NCI-H82 (cell line): ENCODE data around the gene RBMS3.
"Not testable (repeated sequence)": the region's sequence is repeated elsewhere in the genome, so short reads cannot be mapped to it uniquely, and the experiment has no call there.

ENCODE experiments used
- DNase-seq: peaks from one replicate; lab custom pipeline; 2025; lab: John Stamatoyannopoulos, UW

Gene RBMS3

DNA sequence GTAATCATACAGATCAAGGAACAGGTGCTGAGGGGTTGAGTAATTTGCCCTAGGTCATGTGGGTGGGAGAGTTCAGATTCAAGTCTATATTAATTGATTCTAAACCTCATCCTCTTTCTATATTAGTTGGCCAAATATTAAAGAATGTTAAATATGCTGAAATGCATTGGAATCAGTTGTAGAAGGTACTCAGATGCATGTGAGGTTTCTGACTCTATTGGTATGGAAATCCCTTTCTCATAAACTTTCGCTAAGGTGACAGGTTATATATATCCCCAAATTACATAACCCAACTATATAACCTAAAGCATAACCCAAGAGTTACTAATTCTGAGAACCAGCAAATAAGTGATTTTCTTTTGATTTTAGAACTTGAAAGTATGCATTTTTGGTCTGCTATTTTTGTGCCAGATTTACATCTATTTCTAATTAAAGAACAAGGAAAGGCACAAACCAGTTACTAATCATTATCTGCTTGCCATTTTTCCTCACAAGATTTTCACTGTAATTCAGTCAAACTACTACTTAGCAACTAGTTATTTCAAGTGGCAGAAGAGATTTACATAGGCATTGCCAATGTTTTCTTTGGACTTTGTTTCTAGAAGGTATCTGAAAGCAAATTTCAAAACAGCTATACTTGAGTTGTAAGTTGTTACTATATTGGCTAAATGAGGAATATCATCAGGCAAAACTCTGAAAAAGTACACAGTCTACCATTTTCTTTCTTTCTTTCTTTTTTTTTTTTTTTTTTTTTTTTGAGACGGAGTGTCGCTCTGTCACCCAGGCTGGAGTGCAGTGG, 201.3 kb downstream of the RBMS3 start:
- DNase-seq: no peak

DNA sequence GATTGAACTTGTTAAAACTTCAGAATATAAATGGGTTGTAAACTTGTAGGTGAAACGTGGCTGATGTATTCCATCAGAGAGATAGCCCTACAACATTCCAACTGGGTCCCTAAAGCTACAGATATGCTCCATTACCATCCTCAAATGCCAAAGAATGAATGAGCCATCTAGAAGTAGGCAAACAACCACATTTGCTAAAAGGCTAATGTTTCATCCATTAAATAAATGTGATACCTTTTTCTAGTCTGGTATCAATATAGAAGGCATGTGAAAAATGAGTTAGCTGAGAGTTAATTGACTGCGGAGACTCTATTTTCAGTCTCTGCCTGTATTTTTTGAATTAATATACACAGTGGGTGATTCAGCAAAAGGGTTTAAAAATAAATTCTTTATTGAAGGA, 203.8 kb downstream of the RBMS3 start:
- DNase-seq: no peak

DNA sequence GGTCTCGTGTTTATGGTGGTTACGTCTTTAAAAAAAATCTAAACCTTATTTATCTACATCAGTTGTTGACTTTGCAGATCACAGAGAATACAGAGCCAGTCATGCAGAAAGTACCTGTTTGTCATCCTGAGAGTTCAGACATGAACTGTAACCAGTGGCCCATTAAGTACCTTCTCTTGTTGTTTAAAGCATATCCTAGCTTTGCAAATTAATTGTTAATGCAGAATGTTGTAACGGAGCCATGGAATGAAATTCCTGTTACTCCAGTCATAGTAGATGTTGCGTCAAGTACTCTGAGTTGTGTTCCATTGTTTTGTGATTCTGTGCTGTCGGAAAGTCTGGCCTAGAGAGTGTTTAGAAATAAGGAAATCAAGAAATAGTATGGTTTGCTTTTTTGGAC, 205.2 kb downstream of the RBMS3 start:
- DNase-seq: no peak

DNA sequence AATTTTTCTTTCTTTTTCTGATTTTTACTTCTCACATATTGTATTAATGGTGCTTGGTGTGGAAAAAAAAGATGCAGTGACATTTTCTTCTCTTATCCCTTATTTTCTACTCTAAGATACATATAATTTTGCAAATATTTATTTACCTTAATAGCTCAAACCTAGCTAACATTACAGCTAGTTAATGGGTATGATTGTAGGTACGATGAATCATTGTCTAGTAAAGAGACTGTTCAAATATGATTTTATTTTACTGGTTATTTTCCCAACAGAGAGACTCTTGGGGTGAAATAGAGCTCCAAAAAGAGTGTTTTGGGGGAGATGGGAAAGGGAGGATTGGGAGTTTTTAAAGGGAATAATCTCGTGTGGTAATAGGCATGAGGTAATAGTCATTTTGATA, 206.0 kb downstream of the RBMS3 start:
- DNase-seq: no peak

DNA sequence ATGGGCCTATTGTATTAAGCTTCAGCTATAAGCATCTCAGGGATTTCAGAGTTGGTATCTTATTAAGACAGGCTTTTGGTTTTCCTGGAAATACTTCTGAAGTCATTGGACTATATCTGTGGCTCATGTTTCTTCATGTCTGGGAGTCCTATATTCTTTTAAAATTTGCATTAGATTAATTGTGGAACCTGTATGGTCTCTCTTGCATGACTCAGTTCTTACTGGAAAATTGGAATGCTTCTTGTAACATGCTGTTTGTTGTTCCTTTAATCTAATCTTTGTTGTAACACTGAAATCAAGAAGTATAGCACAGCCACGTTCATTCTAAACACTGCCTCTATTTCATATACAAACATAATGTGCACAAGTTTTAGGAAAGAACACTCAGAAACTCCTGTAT, 208.1 kb downstream of the RBMS3 start:
- DNase-seq: no peak

DNA sequence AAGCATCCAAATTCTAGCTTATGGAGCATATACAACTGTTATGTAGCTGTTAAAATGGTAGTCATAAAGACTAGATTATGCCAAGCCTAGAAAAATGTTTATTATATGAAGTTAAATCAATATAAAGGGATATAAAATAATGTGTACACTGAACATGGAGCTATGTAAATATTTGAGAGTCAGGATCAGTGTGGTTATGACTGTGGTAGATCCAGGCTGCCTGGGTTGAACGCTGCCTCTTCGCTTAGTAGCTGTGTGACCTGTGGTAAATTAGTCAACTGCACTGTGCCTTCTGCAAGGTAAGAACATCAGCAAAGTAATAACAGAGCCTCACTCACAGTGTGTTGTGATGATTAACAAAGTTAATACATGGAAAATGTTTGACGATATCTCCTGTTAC, 212.2 kb downstream of the RBMS3 start:
- DNase-seq: no peak

DNA sequence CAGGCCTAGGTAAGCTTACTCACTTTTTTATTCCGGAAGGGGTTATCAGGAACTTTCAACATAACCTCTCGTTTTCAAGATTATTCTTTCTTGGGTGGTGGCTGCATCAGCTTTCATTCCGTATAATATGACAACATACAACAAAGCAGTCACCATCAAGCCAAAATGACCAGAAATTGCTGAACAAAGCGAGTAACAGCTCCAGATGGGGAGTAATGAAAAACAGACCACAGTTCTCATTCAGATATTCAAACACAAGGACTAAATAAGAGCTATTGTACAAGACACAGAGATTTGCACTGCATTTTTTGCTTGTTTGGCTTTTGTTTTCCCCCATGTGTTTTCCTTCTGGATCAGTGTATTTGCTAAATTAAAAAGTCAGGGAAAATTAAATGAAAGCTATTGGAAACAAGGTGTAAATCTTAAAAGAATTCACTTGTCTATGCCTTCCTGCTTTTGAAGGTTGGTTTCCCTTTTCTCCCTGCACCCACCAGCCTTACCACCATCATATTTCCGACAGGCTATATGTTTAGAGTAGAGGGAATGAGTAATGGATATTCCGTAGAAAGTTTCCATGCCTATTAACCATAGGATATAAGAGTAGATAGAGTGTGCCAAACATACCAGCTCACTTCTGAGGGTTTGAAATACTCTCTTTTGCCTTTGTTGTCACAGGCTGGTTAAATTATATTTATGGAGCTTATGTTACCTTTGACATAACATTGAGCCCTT, 213.6 kb downstream of the RBMS3 start:
- DNase-seq: no peak

DNA sequence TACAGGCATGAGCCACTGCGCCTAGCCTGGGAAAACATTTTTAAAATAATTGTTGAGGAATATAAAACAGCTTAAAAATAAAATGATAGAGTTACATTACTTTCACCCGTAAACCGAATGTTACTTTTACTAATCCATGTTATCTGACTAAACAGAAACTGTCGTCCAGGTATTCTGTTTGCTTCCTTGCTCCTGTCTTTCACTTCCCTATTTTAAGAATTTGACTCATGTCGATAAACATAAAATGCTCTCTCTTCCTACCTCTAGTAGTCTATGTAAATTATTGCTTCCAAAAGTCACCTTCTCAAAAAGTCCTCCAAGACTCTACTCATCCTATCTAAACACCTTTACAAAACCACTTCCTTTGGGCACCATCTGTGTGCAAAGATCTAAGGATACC, 216.4 kb downstream of the RBMS3 start:
- DNase-seq: no peak

- no peak for DNase-seq
These were observed 221.9 kb downstream of the RBMS3 start for GRCh38 chr3:29502771-29503170.

- DNase-seq: no peak
These were observed 222.4 kb downstream of the RBMS3 start for GRCh38 chr3:29503314-29503713.

DNA sequence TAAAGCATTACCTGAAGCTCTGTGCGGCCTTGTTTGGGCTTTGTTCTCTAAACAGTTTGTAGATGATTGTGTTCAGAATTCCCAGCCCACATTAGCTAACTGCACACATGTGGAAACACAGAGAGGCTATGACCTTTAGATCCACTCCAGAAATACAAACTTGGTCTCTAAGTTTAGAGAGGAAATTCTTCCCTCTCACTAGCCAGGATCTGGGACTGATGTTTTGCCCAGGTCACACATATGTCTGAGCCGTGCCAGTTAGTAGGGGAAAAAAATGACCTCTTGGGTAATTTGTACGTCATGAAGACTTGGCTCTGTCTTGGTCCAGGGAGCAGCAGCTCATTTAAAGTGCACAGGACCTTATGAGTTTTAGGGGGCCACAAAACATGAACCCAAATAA, 223.1 kb downstream of the RBMS3 start:
- DNase-seq: no peak

DNA sequence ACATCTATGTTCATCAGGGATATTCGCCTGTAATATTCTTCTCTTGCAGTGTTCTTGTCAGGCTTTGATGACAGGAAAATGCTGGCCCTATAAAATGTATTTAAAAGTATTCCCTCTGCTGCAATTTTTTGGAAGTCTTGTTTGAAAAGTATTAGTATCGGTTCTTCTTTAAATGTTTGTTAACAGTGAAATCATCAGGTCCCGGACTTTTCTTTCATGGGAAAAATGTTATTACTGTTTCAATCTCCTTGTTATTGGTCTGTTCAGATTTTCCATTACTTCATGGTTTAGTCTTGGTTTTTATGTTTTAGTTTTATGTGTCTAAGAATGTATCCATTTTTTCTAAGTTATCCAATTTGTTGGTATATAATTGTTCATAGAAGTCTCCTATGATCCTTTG, 225.6 kb downstream of the RBMS3 start:
- no peak for DNase-seq

GRCh38 chr3:29511701-29512100, 230.8 kb downstream of the RBMS3 start:
- no peak for DNase-seq

GRCh38 chr3:29512641-29513040, 231.8 kb downstream of the RBMS3 start:
- DNase-seq: no peak

- DNase-seq: no peak
These were observed 232.4 kb downstream of the RBMS3 start for GRCh38 chr3:29513236-29513635.

DNA sequence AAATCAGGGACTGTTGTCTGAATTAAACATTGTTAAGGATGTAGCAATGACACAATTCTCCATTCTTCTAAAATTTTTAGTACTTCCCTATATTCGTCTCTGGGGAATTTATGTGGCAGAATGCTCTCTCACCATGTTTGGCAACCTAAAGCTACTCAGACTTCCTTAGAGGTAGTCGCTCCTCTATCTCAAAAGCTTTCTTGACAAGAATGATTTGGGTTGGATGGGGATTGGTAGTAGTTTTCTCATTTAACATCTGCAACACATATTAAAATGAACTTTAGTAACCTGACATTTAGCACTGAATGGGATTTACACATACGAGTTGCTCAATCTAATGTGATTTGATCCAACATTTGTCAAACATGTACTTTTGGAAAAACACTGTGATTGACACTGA, 233.3 kb downstream of the RBMS3 start:
- DNase-seq: no peak

DNA sequence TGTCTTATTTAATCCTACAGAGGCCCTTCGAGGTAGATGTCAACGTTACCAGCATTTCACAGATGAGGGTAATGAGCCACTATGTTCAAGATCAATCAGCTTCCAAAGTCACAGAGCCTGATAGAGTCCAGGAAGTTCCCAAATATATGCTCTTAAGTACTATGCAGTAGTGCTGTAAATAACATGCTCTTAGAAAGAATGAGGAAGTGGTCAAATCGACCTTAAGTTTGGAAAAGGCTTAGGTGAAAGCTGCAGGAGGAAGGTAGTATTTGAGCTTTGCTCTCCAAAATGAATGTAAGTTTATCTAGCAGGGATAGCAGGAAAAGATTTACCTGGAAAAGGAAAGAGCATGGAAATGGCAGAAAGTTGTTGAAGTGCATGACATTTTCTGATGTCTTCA, 234.0 kb downstream of the RBMS3 start:
- DNase-seq: no peak

- DNase-seq: no peak
These were observed 234.6 kb downstream of the RBMS3 start for GRCh38 chr3:29515451-29515850.

- no peak for DNase-seq
These were observed 235.3 kb downstream of the RBMS3 start for GRCh38 chr3:29516164-29516563.

DNA sequence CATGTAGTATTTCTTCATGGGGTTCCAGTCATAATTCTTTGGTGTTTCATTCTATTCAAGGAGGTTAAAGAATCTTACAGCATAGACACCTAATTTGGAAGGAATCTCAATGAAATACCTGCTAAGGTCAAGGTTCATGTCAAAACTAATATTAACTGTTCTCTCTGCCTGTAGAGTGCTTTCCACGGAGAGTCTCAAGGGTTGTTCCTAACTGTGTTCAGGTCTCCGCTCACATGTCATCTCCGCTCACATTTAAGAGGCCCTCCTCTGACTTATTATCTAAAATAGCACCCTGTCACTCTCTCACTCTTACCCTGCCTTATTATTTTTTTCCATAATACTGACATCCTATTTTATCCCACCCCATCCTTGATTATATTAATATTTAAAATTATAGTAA, 239.9 kb downstream of the RBMS3 start:
- DNase-seq: no peak

GRCh38 chr3:29521293-29521692, 240.4 kb downstream of the RBMS3 start:
- DNase-seq: no peak

GRCh38 chr3:29521751-29522150, 240.9 kb downstream of the RBMS3 start:
- no peak for DNase-seq

- not testable (repeated sequence) for DNase-seq
These were observed 243.6 kb downstream of the RBMS3 start for GRCh38 chr3:29524433-29524832.
